HEK293 (cell line): ENCODE data around the gene NAV3.

ENCODE experiments used
- CTCF ChIA-PET: fragments of 350-600 bp; formaldehyde crosslinking; extraction: SDS; loops from one replicate; lab custom pipeline; 2021; ENCODE audit warnings: antibody characterized with exemption; lab: Yijun Ruan, JAX
- POLR2A ChIA-PET: fragments of 300-600 bp; formaldehyde crosslinking; extraction: SDS; loops from one replicate; lab custom pipeline; 2020; ENCODE audit warnings: antibody characterized with exemption, inconsistent platforms; lab: Yijun Ruan, JAX
- H3K27ac ChIP-seq: fragments of 200-500 bp; sonication (Bioruptor generic); 2 replicates; pipeline ENCODE4 v1.5.1; 2014; ENCODE audit warnings: low read depth, low read length, control low read depth, inconsistent platforms; ENCODE audit errors: extremely low read depth
- H3K36me3 ChIP-seq, 2 experiments: fragments of 200-500 bp in 1 of 2; sonication (Bioruptor generic) in 1 of 2; 1 replicate in 1 of 2; 2 replicates in 1 of 2; pipeline ENCODE4 v1.5.1; 2014 to 2017; ENCODE audit warnings: inconsistent platforms in 2 of 2, low read length in 2 of 2; ENCODE audit not compliant: control insufficient read depth in 2 of 2, insufficient read depth in 1 of 2
- H3K4me1 ChIP-seq: fragments of 200-500 bp; sonication (Bioruptor generic); 2 replicates; pipeline ENCODE4 v1.5.1; 2014; ENCODE audit warnings: mild to moderate bottlenecking, low read length, inconsistent platforms; ENCODE audit not compliant: control insufficient read depth, insufficient read depth
- H3K4me3 ChIP-seq: 2 replicates; pipeline ENCODE4 v1.5.1; 2011; ENCODE audit warnings: low read depth, mild to moderate bottlenecking, control low read depth, low read length, moderate library complexity
- H3K9me3 ChIP-seq: fragments of 200-500 bp; sonication (Bioruptor generic); 2 replicates; pipeline ENCODE4 v1.5.1; 2014; ENCODE audit warnings: low read depth, low read length, inconsistent platforms; ENCODE audit not compliant: control insufficient read depth, insufficient read depth
- EGR2 ChIP-seq: fragments of 450-650 bp; formaldehyde crosslinking; IDR thresholded peaks from 2 replicates; pipeline ENCODE4 v1.5.1; 2016; ENCODE audit warnings: low read depth, missing biosample characterization, missing genetic modification characterization
- GFI1B ChIP-seq: fragments of 450-650 bp; formaldehyde crosslinking; IDR thresholded peaks from 2 replicates; pipeline ENCODE4 v1.5.1; 2016; ENCODE audit warnings: missing biosample characterization, missing genetic modification characterization
- IKZF3 ChIP-seq: fragments of 450-650 bp; IDR thresholded peaks from 2 replicates; pipeline ENCODE4 v1.5.0; 2018; ENCODE audit warnings: missing biosample characterization, mild to moderate bottlenecking, missing genetic modification characterization, moderate library complexity
- MYNN ChIP-seq: fragments of 450-650 bp; formaldehyde crosslinking; IDR thresholded peaks from 2 replicates; pipeline ENCODE4 v1.5.1; 2016; ENCODE audit warnings: missing biosample characterization, missing genetic modification characterization, borderline replicate concordance
- OVOL3 ChIP-seq: fragments of 450-650 bp; formaldehyde crosslinking; IDR thresholded peaks from 2 replicates; pipeline ENCODE4 v1.5.1; 2016; ENCODE audit warnings: missing biosample characterization, missing genetic modification characterization
- SCRT1 ChIP-seq: fragments of 450-650 bp; formaldehyde crosslinking; IDR thresholded peaks from 2 replicates; pipeline ENCODE4 v1.5.1; 2016; ENCODE audit warnings: missing biosample characterization, missing genetic modification characterization, borderline replicate concordance
- TCF7L2 ChIP-seq: IDR thresholded peaks from 2 replicates; pipeline ENCODE4 v1.6.1; 2011; ENCODE audit warnings: low read depth, mild to moderate bottlenecking, inconsistent platforms, low read length, moderate library complexity, borderline replicate concordance
- YY2 ChIP-seq: fragments of 450-650 bp; formaldehyde crosslinking; IDR thresholded peaks from 2 replicates; pipeline ENCODE4 v1.5.1; 2016; ENCODE audit warnings: missing biosample characterization, missing genetic modification characterization
- ZBTB1 ChIP-seq: fragments of 450-650 bp; formaldehyde crosslinking; IDR thresholded peaks from 2 replicates; pipeline ENCODE4 v1.5.1; 2016; ENCODE audit warnings: missing biosample characterization, missing genetic modification characterization
- ZBTB10 ChIP-seq: fragments of 450-650 bp; formaldehyde crosslinking; IDR thresholded peaks from 2 replicates; pipeline ENCODE4 v1.5.1; 2016; ENCODE audit warnings: missing biosample characterization, missing genetic modification characterization
- ZBTB44 ChIP-seq: fragments of 450-650 bp; IDR thresholded peaks from 2 replicates; pipeline ENCODE4 v1.5.1; 2018; ENCODE audit warnings: missing biosample characterization, mild to moderate bottlenecking, missing genetic modification characterization
- ZFP37 ChIP-seq: fragments of 450-650 bp; formaldehyde crosslinking; IDR thresholded peaks from 2 replicates; pipeline ENCODE4 v1.5.1; 2016; ENCODE audit warnings: missing biosample characterization, missing genetic modification characterization
- ZNF114 ChIP-seq: fragments of 450-650 bp; formaldehyde crosslinking; IDR thresholded peaks from 2 replicates; pipeline ENCODE4 v1.5.0; 2017; ENCODE audit warnings: missing biosample characterization, missing genetic modification characterization
- ZNF214 ChIP-seq: fragments of 450-650 bp; formaldehyde crosslinking; IDR thresholded peaks from 2 replicates; pipeline ENCODE4 v1.5.1; 2017; ENCODE audit warnings: missing biosample characterization, mild to moderate bottlenecking, missing genetic modification characterization, borderline replicate concordance
- ZNF24 ChIP-seq: fragments of 450-650 bp; formaldehyde crosslinking; IDR thresholded peaks from 2 replicates; pipeline ENCODE4 v1.5.1; 2016; ENCODE audit warnings: missing biosample characterization, missing genetic modification characterization
- ZNF248 ChIP-seq: fragments of 450-650 bp; formaldehyde crosslinking; IDR thresholded peaks from 2 replicates; pipeline ENCODE4 v1.5.1; 2017; ENCODE audit warnings: missing biosample characterization, missing genetic modification characterization
- ZNF302 ChIP-seq: fragments of 450-650 bp; formaldehyde crosslinking; IDR thresholded peaks from 2 replicates; pipeline ENCODE4 v1.5.1; 2016; ENCODE audit warnings: missing biosample characterization, missing genetic modification characterization, low read depth
- ZNF37A ChIP-seq: fragments of 450-650 bp; IDR thresholded peaks from 2 replicates; pipeline ENCODE4 v1.5.1; 2018; ENCODE audit warnings: missing biosample characterization, missing genetic modification characterization
- ZNF621 ChIP-seq: fragments of 450-650 bp; formaldehyde crosslinking; IDR thresholded peaks from 2 replicates; pipeline ENCODE4 v1.5.1; 2017; ENCODE audit warnings: missing biosample characterization, missing genetic modification characterization
- ZNF624 ChIP-seq: fragments of 450-650 bp; formaldehyde crosslinking; IDR thresholded peaks from 2 replicates; pipeline ENCODE4 v1.5.1; 2017; ENCODE audit warnings: missing biosample characterization, missing genetic modification characterization
- ZNF837 ChIP-seq: fragments of 450-650 bp; formaldehyde crosslinking; IDR thresholded peaks from 2 replicates; pipeline ENCODE4 v1.5.1; 2016; ENCODE audit warnings: missing biosample characterization, missing genetic modification characterization
- ZSCAN16 ChIP-seq: fragments of 450-650 bp; formaldehyde crosslinking; IDR thresholded peaks from 2 replicates; pipeline ENCODE4 v1.5.1; 2016; ENCODE audit warnings: missing biosample characterization, missing genetic modification characterization
- ZSCAN23 ChIP-seq: fragments of 450-650 bp; formaldehyde crosslinking; IDR thresholded peaks from 2 replicates; pipeline ENCODE4 v1.5.1; 2016; ENCODE audit warnings: missing biosample characterization, missing genetic modification characterization
- ZSCAN30 ChIP-seq: fragments of 450-650 bp; IDR thresholded peaks from 2 replicates; pipeline ENCODE4 v1.5.1; 2018; ENCODE audit warnings: missing biosample characterization, mild to moderate bottlenecking, missing genetic modification characterization, moderate library complexity

Gene NAV3

GRCh38 chr12:78167510-78167909 lies 336.8 kb downstream of the NAV3 start:
- no peak overlapping the region for H3K27ac ChIP-seq
- peaks cover 3% of the 10 kb centered on the region; the same call in 1 of the 2 replicates for H3K4me1 ChIP-seq
- no peaks in the 10 kb centered on the region for H3K36me3 ChIP-seq
- TF ChIP-seq ZSCAN23 (no peak), ZNF214 (tag by site-specific recombination) (no peak), ZSCAN30 (tag by site-specific recombination) (no peak)
- ChIA-PET CTCF (interaction anchor here (0.7 to 3.5 kb wide), 2 partner anchors 21 to 1215 kb away, joined by 4 to 11 read pairs; no protein-coding TSS in a partner anchor), POLR2A (no interaction called here)
- no peak overlapping the region for H3K4me3 ChIP-seq
- H3K9me3 ChIP-seq: no peaks in the 10 kb centered on the region

- H3K36me3 ChIP-seq: no peaks in the 10 kb centered on the region
- no peak overlapping the region for H3K27ac ChIP-seq
- no peak overlapping the region for H3K4me3 ChIP-seq
- TF ChIP-seq ZNF37A (no peak), ZNF302 (tag by site-specific recombination) (no peak), ZNF837 (tag by site-specific recombination) (no peak), ZSCAN16 (tag by site-specific recombination) (no peak), TCF7L2 (no peak), ZBTB44 (no peak), ZSCAN30 (tag by site-specific recombination) (no peak), OVOL3 (tag by site-specific recombination) (no peak)
- CTCF ChIA-PET: no interaction called here
- POLR2A ChIA-PET: no interaction called here
- no peaks in the 10 kb centered on the region for H3K9me3 ChIP-seq
- peaks cover 3% of the 10 kb centered on the region; the same call in 1 of the 2 replicates for H3K4me1 ChIP-seq
These were observed 340.4 kb downstream of the NAV3 start for GRCh38 chr12:78171061-78171460.

GRCh38 chr12:78176643-78177042 lies 345.9 kb downstream of the NAV3 start:
- Histone ChIP-seq H3K36me3 (no peaks in the 10 kb centered on the region), H3K4me3 (no peak overlapping the region), H3K4me1 (no peaks in the 10 kb centered on the region), H3K27ac (no peak overlapping the region), H3K9me3 (no peaks in the 10 kb centered on the region)
- POLR2A ChIA-PET: no interaction called here
- CTCF ChIA-PET: no interaction called here
- TF ChIP-seq ZSCAN30 (tag by site-specific recombination) (no peak), ZNF621 (no peak), ZBTB10 (tag by site-specific recombination) (no peak), ZNF248 (tag by site-specific recombination) (no peak)

GRCh38 chr12:78177298-78177697 lies 346.6 kb downstream of the NAV3 start:
- ChIA-PET POLR2A (no interaction called here), CTCF (no interaction called here)
- H3K27ac ChIP-seq: no peak overlapping the region
- no peaks in the 10 kb centered on the region for H3K9me3 ChIP-seq
- H3K36me3 ChIP-seq: no peaks in the 10 kb centered on the region
- no peak overlapping the region for H3K4me3 ChIP-seq
- no peaks in the 10 kb centered on the region for H3K4me1 ChIP-seq
- TF ChIP-seq GFI1B (tag by site-specific recombination) (no peak), ZNF624 (tag by site-specific recombination) (no peak), ZSCAN16 (tag by site-specific recombination) (no peak), ZBTB10 (tag by site-specific recombination) (no peak), SCRT1 (tag by site-specific recombination) (no peak), YY2 (tag by site-specific recombination) (no peak), ZBTB1 (tag by site-specific recombination) (no peak), MYNN (tag by site-specific recombination) (no peak), ZNF24 (no peak), ZFP37 (tag by site-specific recombination) (no peak), EGR2 (tag by site-specific recombination) (no peak), IKZF3 (tag by site-specific recombination) (no peak), ZNF114 (tag by site-specific recombination) (no peak)
